ENCODE data around the gene FAAH. TPM values are rescaled to one million over a fixed set of nuclear protein-coding genes. Genes with fewer than 3 reads are reported as not detected.

Gene FAAH
- total and polyA plus RNA-seq, 4 donors = 13.9 to 34.8 (median 27.8) TPM

GRCh38 chr1:46461017-46461808 lies 67.1 kb downstream of the FAAH start:
- H3K27me3 ChIP-seq (ENCODE audit: control insufficient read depth in 3 of 3, insufficient read depth in 3 of 3, low read length in 2 of 3) = peaks cover 0 to 26% (median 9%) of the 10 kb centered on the region in 3 donors
- no peak for TF ChIP-seq CTCF (IDR thresholded peaks at IDR 0.05; ENCODE audit: control extremely low read depth, extremely low read depth)
- DNase-seq (no peak), ATAC-seq (ENCODE audit: insufficient read depth, low FRiP score) (no peak)
- H3K27ac ChIP-seq (ENCODE audit: low read depth in 1 of 2, low read length in 1 of 2) = no peak overlapping the region
- no peaks in the 10 kb centered on the region for H3K9me3 ChIP-seq (ENCODE audit: control insufficient read depth in 4 of 4, insufficient read depth in 3 of 4, low read length in 3 of 4)
- 64 to 69% methylated on average over 11 of the region's 11 CpGs for WGBS, 2 donors
- H3K9ac ChIP-seq (ENCODE audit: insufficient read depth in 1 of 2, low read length in 2 of 2) = no peak overlapping the region
- no peak overlapping the region for H3K4me3 ChIP-seq
- peaks cover 0 to 2% (median 0%) of the 10 kb centered on the region in 5 donors for H3K4me1 ChIP-seq (ENCODE audit: control insufficient read depth in 5 of 5, insufficient read depth in 5 of 5, low read length in 5 of 5)
- H3K36me3 ChIP-seq (ENCODE audit: control insufficient read depth in 4 of 4, insufficient read depth in 4 of 4, low read length in 4 of 4) = no peaks in the 10 kb centered on the region

GRCh38 chr1:46461809-46462448 lies 67.8 kb downstream of the FAAH start:
- H3K27ac ChIP-seq (ENCODE audit: low read depth in 1 of 2, low read length in 1 of 2) = no peak overlapping the region
- H3K4me1 ChIP-seq (ENCODE audit: control insufficient read depth in 5 of 5, insufficient read depth in 5 of 5, low read length in 5 of 5) = peaks cover 0 to 5% (median 2%) of the 10 kb centered on the region in 5 donors
- no peak for DNase-seq
- WGBS, 2 donors = 55 to 61% methylated on average over 5 of the region's 5 CpGs
- H3K27me3 ChIP-seq (ENCODE audit: control insufficient read depth in 3 of 3, insufficient read depth in 3 of 3, low read length in 2 of 3) = peaks cover 0 to 28% (median 11%) of the 10 kb centered on the region in 3 donors
- H3K36me3 ChIP-seq (ENCODE audit: control insufficient read depth in 4 of 4, insufficient read depth in 4 of 4, low read length in 4 of 4) = no peaks in the 10 kb centered on the region
- no peak overlapping the region for H3K4me3 ChIP-seq
- no peak for TF ChIP-seq CTCF (IDR thresholded peaks at IDR 0.05; ENCODE audit: control extremely low read depth, extremely low read depth)
- H3K9me3 ChIP-seq (ENCODE audit: control insufficient read depth in 4 of 4, insufficient read depth in 3 of 4, low read length in 3 of 4) = no peaks in the 10 kb centered on the region
- no peak for ATAC-seq (ENCODE audit: insufficient read depth, low FRiP score)
- H3K9ac ChIP-seq (ENCODE audit: insufficient read depth in 1 of 2, low read length in 2 of 2) = no peak overlapping the region

Other genes starting within 250 kb of the FAAH start
- gene TSPAN1, start 219.2 kb upstream of the FAAH start, total RNA-seq = 100 to 1,000 TPM in 1 of 2 donors, 10 to 100 TPM in 1; 45.3 to 174 TPM
- gene TSPAN1, start 219.2 kb upstream of the FAAH start, polyA plus RNA-seq = 100 to 1,000 TPM; 105 to 174 TPM
- not detected for gene P3R3URF, start 217.8 kb upstream of the FAAH start, total RNA-seq
- gene P3R3URF, start 217.8 kb upstream of the FAAH start, polyA plus RNA-seq = not detected
- 10 to 100 TPM; 34.6 to 70.2 TPM for gene POMGNT1, start 195.9 kb upstream of the FAAH start, total RNA-seq
- gene POMGNT1, start 195.9 kb upstream of the FAAH start, polyA plus RNA-seq = 10 to 100 TPM; 40.4 to 49.1 TPM
- 1 to 10 TPM in 1 of 2 donors, under 1 TPM in 1; 0.63 to 2.8 TPM for gene LURAP1, start 191.0 kb upstream of the FAAH start, total RNA-seq
- gene LURAP1, start 191.0 kb upstream of the FAAH start, polyA plus RNA-seq = 1 to 10 TPM in 1 of 2 donors, under 1 TPM in 1; 0.41 to 1.2 TPM
- 1 to 10 TPM; 2.1 to 2.2 TPM for gene RAD54L, start 146.6 kb upstream of the FAAH start, total RNA-seq
- gene RAD54L, start 146.6 kb upstream of the FAAH start, polyA plus RNA-seq = 1 to 10 TPM in 1 of 2 donors, under 1 TPM in 1; 0.72 to 2.0 TPM
- gene LRRC41, start 90.7 kb upstream of the FAAH start, total RNA-seq = 10 to 100 TPM; 61.6 to 63.0 TPM
- gene LRRC41, start 90.7 kb upstream of the FAAH start, polyA plus RNA-seq = 10 to 100 TPM; 21.6 to 38.9 TPM
- 100 to 1,000 TPM; 159 to 311 TPM for gene UQCRH, start 90.6 kb upstream of the FAAH start, total RNA-seq
- gene UQCRH, start 90.6 kb upstream of the FAAH start, polyA plus RNA-seq = 100 to 1,000 TPM; 297 to 400 TPM
- 10 to 100 TPM; 28.9 to 29.3 TPM for gene NSUN4, start 53.5 kb upstream of the FAAH start, total RNA-seq
- 10 to 100 TPM; 11.2 to 17.8 TPM for gene NSUN4, start 53.5 kb upstream of the FAAH start, polyA plus RNA-seq
- gene DMBX1, start 95.5 kb downstream of the FAAH start, total RNA-seq = under 1 TPM in 1 of 2 donors, not detected in 1; 0.09 TPM
- under 1 TPM in 1 of 2 donors, not detected in 1; 0.01 TPM for gene DMBX1, start 95.5 kb downstream of the FAAH start, polyA plus RNA-seq
- under 1 TPM in 1 of 2 donors, not detected in 1; 0.09 TPM for gene KNCN, start 157.3 kb downstream of the FAAH start, total RNA-seq
- under 1 TPM in 1 of 2 donors, not detected in 1; 0.01 TPM for gene KNCN, start 157.3 kb downstream of the FAAH start, polyA plus RNA-seq
- gene MKNK1, start 210.0 kb downstream of the FAAH start, total RNA-seq = 10 to 100 TPM; 51.4 to 83.5 TPM
- gene MKNK1, start 210.0 kb downstream of the FAAH start, polyA plus RNA-seq = 10 to 100 TPM; 29.4 to 74.2 TPM
- 10 to 100 TPM; 15.1 to 28.7 TPM for gene MOB3C, start 222.5 kb downstream of the FAAH start, total RNA-seq
- 10 to 100 TPM; 10.6 to 17.9 TPM for gene MOB3C, start 222.5 kb downstream of the FAAH start, polyA plus RNA-seq

Data from lung (tissue), 12 donors.